Astrocyte of the spinal cord (primary cell): ENCODE results near the gene SLC35A3.

Source experiments
- DNase-seq: peaks from one replicate; pipeline ENCODE4 v3.0.0; 2011; ENCODE audit warnings: low read depth, low spot score
- H3K4me3 ChIP-seq: 2 replicates; pipeline ENCODE4 v1.5.1; 2011; ENCODE audit warnings: low read depth, mild to moderate bottlenecking, low read length, moderate library complexity
- in situ Hi-C: cut with HindIII; loops from 2 replicates; pipeline ENCODE4 v1.10.0; 2017; ENCODE audit warnings: low sequenced_read_pairs
- TF ChIP-seq, protein P1 (sequence below): IDR thresholded peaks from 2 replicates; pipeline ENCODE4 v1.5.1; 2012; ENCODE audit warnings: low read depth, mild to moderate bottlenecking, low read length, inconsistent platforms

SLC35A3 gene

GRCh38 chr1:100073531-100073930 lies 103.7 kb downstream of the SLC35A3 start:
- H3K4me3 ChIP-seq = no peak overlapping the region
- in situ Hi-C loops = no loop called here
- TF ChIP-seq, protein P1, sequence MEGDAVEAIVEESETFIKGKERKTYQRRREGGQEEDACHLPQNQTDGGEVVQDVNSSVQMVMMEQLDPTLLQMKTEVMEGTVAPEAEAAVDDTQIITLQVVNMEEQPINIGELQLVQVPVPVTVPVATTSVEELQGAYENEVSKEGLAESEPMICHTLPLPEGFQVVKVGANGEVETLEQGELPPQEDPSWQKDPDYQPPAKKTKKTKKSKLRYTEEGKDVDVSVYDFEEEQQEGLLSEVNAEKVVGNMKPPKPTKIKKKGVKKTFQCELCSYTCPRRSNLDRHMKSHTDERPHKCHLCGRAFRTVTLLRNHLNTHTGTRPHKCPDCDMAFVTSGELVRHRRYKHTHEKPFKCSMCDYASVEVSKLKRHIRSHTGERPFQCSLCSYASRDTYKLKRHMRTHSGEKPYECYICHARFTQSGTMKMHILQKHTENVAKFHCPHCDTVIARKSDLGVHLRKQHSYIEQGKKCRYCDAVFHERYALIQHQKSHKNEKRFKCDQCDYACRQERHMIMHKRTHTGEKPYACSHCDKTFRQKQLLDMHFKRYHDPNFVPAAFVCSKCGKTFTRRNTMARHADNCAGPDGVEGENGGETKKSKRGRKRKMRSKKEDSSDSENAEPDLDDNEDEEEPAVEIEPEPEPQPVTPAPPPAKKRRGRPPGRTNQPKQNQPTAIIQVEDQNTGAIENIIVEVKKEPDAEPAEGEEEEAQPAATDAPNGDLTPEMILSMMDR = no peak
- DNase-seq = no peak

GRCh38 chr1:100074604-100075395 lies 105.0 kb downstream of the SLC35A3 start:
- DNase-seq = no peak

DNA sequence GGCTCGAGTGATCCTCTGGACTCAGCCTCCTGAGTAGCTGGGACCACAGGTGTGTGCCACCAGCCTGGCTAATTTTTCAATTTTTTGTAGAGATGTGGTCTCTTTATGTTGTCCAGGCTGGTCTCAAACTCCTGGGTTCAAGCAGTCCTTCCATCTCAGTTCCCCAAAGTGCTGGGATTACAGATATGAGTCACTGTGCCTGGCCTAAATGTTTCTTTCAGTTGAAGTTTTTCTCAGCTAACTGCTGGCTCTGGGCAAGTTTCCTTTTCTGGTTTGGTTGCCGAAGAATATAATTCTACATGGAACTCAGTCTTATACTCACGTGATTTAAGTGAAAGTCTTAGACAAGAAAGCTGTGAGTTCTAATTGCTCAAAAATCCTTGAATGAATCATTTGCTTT lies 106.0 kb downstream of the SLC35A3 start:
- no peak for DNase-seq
- H3K4me3 ChIP-seq = no peak overlapping the region
- in situ Hi-C loops = no loop called here
- TF ChIP-seq, protein P1 = no peak

More at GRCh38 chr1:100074604-100075395, 105.0 kb downstream of the SLC35A3 start:
- no peak overlapping the region for H3K4me3 ChIP-seq
- in situ Hi-C loops = no loop called here
- TF ChIP-seq, protein P1 = no peak

DNA sequence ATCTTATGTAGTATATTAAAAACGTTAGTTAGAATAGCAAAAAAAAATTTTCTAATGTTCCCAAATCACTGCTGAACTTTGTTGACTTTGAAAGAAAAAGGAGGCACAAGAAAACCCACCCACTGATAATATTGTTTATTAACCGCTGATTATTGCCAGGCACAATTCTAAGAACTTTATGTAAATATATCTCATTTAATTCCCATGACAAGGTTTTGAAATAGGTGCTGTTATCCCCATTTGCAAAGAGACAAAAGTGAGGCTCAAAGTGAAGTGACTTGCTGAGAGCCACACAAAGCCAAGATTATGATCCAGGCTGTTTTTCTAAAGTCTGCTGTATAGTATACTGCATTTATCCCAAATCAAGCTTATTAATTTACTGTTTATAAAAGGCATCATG lies 106.5 kb downstream of the SLC35A3 start:
- in situ Hi-C loops = no loop called here
- no peak overlapping the region for H3K4me3 ChIP-seq
- TF ChIP-seq, protein P1 = no peak
- DNase-seq = no peak

- no peak overlapping the region for H3K4me3 ChIP-seq
- TF ChIP-seq, protein P1 = no peak
- DNase-seq = no peak
- in situ Hi-C loops = no loop called here
These were observed 106.9 kb downstream of the SLC35A3 start for GRCh38 chr1:100076744-100077143.

DNA sequence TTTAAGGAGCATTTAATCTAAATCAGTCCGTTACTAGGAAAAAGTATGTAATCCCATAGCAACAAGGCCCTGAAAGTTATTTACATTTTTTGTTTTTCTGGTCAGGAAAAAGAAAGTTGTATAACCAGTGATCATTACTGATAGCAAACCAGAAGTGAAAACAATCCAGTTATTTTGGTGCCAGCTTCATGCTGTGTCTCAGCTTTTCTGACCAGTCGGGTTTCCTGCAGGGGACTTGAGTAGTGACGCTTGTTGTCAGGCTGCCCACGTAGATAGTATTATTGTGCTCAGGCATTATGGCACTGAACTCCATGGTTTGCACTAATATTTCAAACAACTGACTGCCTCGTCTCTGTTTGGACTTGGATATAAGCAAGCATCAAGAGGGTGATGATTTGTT lies 107.7 kb downstream of the SLC35A3 start:
- TF ChIP-seq, protein P1 = no peak
- in situ Hi-C loops = no loop called here
- no peak overlapping the region for H3K4me3 ChIP-seq
- peak; percentile 60 for DNase-seq
